Prostate gland (tissue), 2 donors: Measurements from ENCODE around the gene GDNF. TPM values are rescaled to one million over a fixed set of nuclear protein-coding genes. Genes with fewer than 3 reads are reported as not detected.

Experiments used
- DNase-seq: peaks from one replicate; pipeline ENCODE4 v3.0.0-alpha.2; 2019; ENCODE audit warnings: low spot score
- H3K27ac ChIP-seq, 2 donors: fragments of 200-600 bp; sonication (generic); 2 replicates each; pipeline ENCODE4 v1.5.1; 2017 to 2019
- H3K27me3 ChIP-seq: fragments of 200-600 bp; sonication (generic); replicated peaks from 2 replicates; pipeline ENCODE4 v1.5.1; 2019; ENCODE audit not compliant: insufficient read depth
- H3K36me3 ChIP-seq, 2 donors: fragments of 200-600 bp; sonication (generic); 1 replicate in 1 of 2; 2 replicates in 1 of 2; pipeline versions ENCODE4 v1.5.1 to v1.8.1; 2017 to 2019
- H3K4me1 ChIP-seq: fragments of 200-600 bp; sonication (generic); replicated peaks from 2 replicates; pipeline ENCODE4 v1.5.1; 2019
- H3K4me3 ChIP-seq, 2 donors: fragments of 200-600 bp; sonication (generic); 2 replicates each; pipeline ENCODE4 v1.5.1; 2017 to 2019
- H3K9me3 ChIP-seq: fragments of 200-600 bp; sonication (generic); 2 replicates; pipeline ENCODE4 v1.5.1; 2017
- CTCF ChIP-seq, 4 experiments: fragments of 200-600 bp in 2 of 4; fragments of 450-650 bp in 2 of 4; sonication (generic) in 2 of 4; IDR thresholded peaks; 1 replicate in 3 of 4; 2 replicates in 1 of 4; pipeline ENCODE4 v1.5.1; 2016 to 2019; ENCODE audit warnings: antibody characterized with exemption in 4 of 4, mild to moderate bottlenecking in 2 of 4, moderate library complexity in 2 of 4
- POLR2A ChIP-seq: fragments of 450-650 bp; IDR thresholded peaks from one replicate; pipeline ENCODE4 v1.6.1; 2016; ENCODE audit warnings: antibody characterized with exemption, mild to moderate bottlenecking
- POLR2AphosphoS5 ChIP-seq: sonication (generic); formaldehyde crosslinking; IDR thresholded peaks from one replicate; pipeline ENCODE4 v1.6.1; 2017; ENCODE audit warnings: antibody characterized with exemption
- WGBS: methylation state at CpG from one replicate; pipeline ENCODE4 v1.1.5; 2018; 5-methylcytosine and 5-hydroxymethylcytosine counted together
- intact Hi-C: fragments of 100-400 bp; cut with DNase I; formaldehyde crosslinking; loops from one replicate; pipeline ENCODE4 v1.14.2; 2022
- total RNA-seq, 2 donors: library from RNA; depleted of rRNA; stranded (reverse); fragments of >200 nt; gene quantifications; one replicate each; pipeline ENCODE4 v1.1.0, GENCODE V29; 2016

GDNF gene
- total RNA-seq, 2 donors from 2014 or later: 0.18 to 1.3 TPM

GRCh38 chr5:37834542-37835379, 5.1 kb downstream of the GDNF start:
- no peak for DNase-seq
- H3K27ac ChIP-seq: no peak overlapping the region
- intact Hi-C loops: loop anchor here (10.0 kb wide), 1 partner anchor 420 kb away; no protein-coding TSS in a partner anchor
- 30% methylated on average over 59 of the region's 64 CpGs for WGBS
- no peaks in the 10 kb centered on the region for H3K4me1 ChIP-seq
- TF ChIP-seq CTCF (IDR thresholded peaks at IDR 0.05): no peak
- no peak for TF ChIP-seq POLR2A
- TF ChIP-seq POLR2AphosphoS5: no peak
- H3K27me3 ChIP-seq: peaks cover 7% of the 10 kb centered on the region
- H3K9me3 ChIP-seq: no peaks in the 10 kb centered on the region
- no peaks in the 10 kb centered on the region for H3K36me3 ChIP-seq
- peak overlapping the region in 1 of 2 donors; percentile 16 for H3K4me3 ChIP-seq

GRCh38 chr5:37833990-37834389, 5.9 kb downstream of the GDNF start:
- Histone ChIP-seq H3K36me3 (no peaks in the 10 kb centered on the region), H3K27ac (no peak overlapping the region), H3K4me3 (no peak overlapping the region), H3K4me1 (no peaks in the 10 kb centered on the region), H3K9me3 (no peaks in the 10 kb centered on the region), H3K27me3 (peaks cover 2% of the 10 kb centered on the region)
- DNase-seq: no peak
- TF ChIP-seq POLR2AphosphoS5 (no peak), CTCF (IDR thresholded peaks at IDR 0.05) (no peak), POLR2A (no peak)
- intact Hi-C loops: loop anchor here (10.0 kb wide), 1 partner anchor 419 kb away; no protein-coding TSS in a partner anchor
- 80% methylated on average over 6 of the region's 6 CpGs for WGBS

- Histone ChIP-seq H3K27me3 (peaks cover 2% of the 10 kb centered on the region), H3K9me3 (no peaks in the 10 kb centered on the region), H3K4me3 (no peak overlapping the region), H3K27ac (no peak overlapping the region), H3K4me1 (no peaks in the 10 kb centered on the region), H3K36me3 (no peaks in the 10 kb centered on the region)
- intact Hi-C loops: loop anchor here (10.0 kb wide), 1 partner anchor 417 kb away; no protein-coding TSS in a partner anchor
- WGBS: 40% methylated on average over 7 of the region's 7 CpGs
- DNase-seq: no peak
- TF ChIP-seq POLR2AphosphoS5 (no peak), CTCF (IDR thresholded peaks at IDR 0.05) (no peak), POLR2A (no peak)
Measured at GRCh38 chr5:37831821-37832534, 7.9 kb downstream of the GDNF start.

- no peaks in the 10 kb centered on the region for H3K4me1 ChIP-seq
- no peak for DNase-seq
- intact Hi-C loops: loop anchor here (10.0 kb wide), 1 partner anchor 416 kb away; no protein-coding TSS in a partner anchor
- no peaks in the 10 kb centered on the region for H3K27me3 ChIP-seq
- H3K27ac ChIP-seq: no peak overlapping the region
- 90% methylated on average over 5 of the region's 5 CpGs for WGBS
- TF ChIP-seq POLR2AphosphoS5 (no peak), CTCF (IDR thresholded peaks at IDR 0.05) (no peak), POLR2A (no peak)
- H3K9me3 ChIP-seq: no peaks in the 10 kb centered on the region
- H3K4me3 ChIP-seq: no peak overlapping the region
- no peaks in the 10 kb centered on the region for H3K36me3 ChIP-seq
Measured at GRCh38 chr5:37830348-37830747, 9.5 kb downstream of the GDNF start.
